ENCODE results near the gene ZNF365.

The ZNF365 gene

GRCh38 chr10:62424026-62424425 lies 49.9 kb downstream of the ZNF365 start:
- DNase-seq = no peak

GRCh38 chr10:62426086-62426485 lies 51.9 kb downstream of the ZNF365 start:
- no peak for DNase-seq

GRCh38 chr10:62426600-62426999 lies 52.4 kb downstream of the ZNF365 start:
- no peak for DNase-seq

GRCh38 chr10:62430881-62431280 lies 56.7 kb downstream of the ZNF365 start:
- DNase-seq = no peak

- no peak for DNase-seq
Observed at GRCh38 chr10:62433181-62433692, 59.1 kb downstream of the ZNF365 start.

GRCh38 chr10:62433901-62434300 lies 59.7 kb downstream of the ZNF365 start:
- DNase-seq = no peak

GRCh38 chr10:62437696-62438095 lies 63.5 kb downstream of the ZNF365 start:
- DNase-seq = peak; percentile 80

GRCh38 chr10:62442006-62442405 lies 67.8 kb downstream of the ZNF365 start:
- DNase-seq = no peak

- DNase-seq = no peak
Observed at GRCh38 chr10:62442894-62443669, 68.9 kb downstream of the ZNF365 start.

GRCh38 chr10:62443866-62444265 lies 69.7 kb downstream of the ZNF365 start:
- DNase-seq = no peak

GRCh38 chr10:62446627-62447026 lies 72.5 kb downstream of the ZNF365 start:
- no peak for DNase-seq

GRCh38 chr10:62450912-62451610 lies 76.9 kb downstream of the ZNF365 start:
- DNase-seq = no peak

GRCh38 chr10:62451611-62451975 lies 77.4 kb downstream of the ZNF365 start:
- DNase-seq = no peak

All from hematopoietic multipotent progenitor cell treated with erythropoietin and hydrocortisone succinate and interleukin-3 and kit ligand, for 6 days (in vitro differentiated cells).